Nephron (organoid): ENCODE data around the gene THOC2.
"Not testable (repeated sequence)": the region's sequence is repeated elsewhere in the genome, so short reads cannot be mapped to it uniquely, and the experiment has no call there.

Experiments
- H3K27ac Mint-ChIP-seq, 3 experiments: 2 replicates each; pipeline ENCODE4 v1.8.0; 2020; ENCODE audit warnings: mixed read lengths in 3 of 3, mild to moderate bottlenecking in 2 of 3, moderate library complexity in 1 of 3
- H3K27me3 Mint-ChIP-seq: 2 replicates; pipeline ENCODE4 v1.8.0; 2021; ENCODE audit warnings: low read depth, mild to moderate bottlenecking, moderate library complexity, mixed read lengths
- H3K36me3 Mint-ChIP-seq: 2 replicates; pipeline ENCODE4 v1.8.0; 2020; ENCODE audit warnings: low read depth, mixed read lengths
- H3K4me1 Mint-ChIP-seq: 2 replicates; pipeline ENCODE4 v1.8.0; 2020; ENCODE audit warnings: mixed read lengths
- H3K4me3 Mint-ChIP-seq, 3 experiments: 2 replicates each; pipeline ENCODE4 v1.8.0; 2020; ENCODE audit warnings: mild to moderate bottlenecking in 3 of 3, mixed read lengths in 3 of 3, moderate library complexity in 2 of 3
- H3K9me3 Mint-ChIP-seq: 2 replicates; pipeline ENCODE4 v1.8.0; 2020; ENCODE audit warnings: mixed read lengths
- TF ChIP-seq, protein P1 (sequence below), 3 experiments: fragments of 200-600 bp; sonication (generic); IDR thresholded peaks; one replicate each; pipeline ENCODE4 v1.5.0; 2021; ENCODE audit warnings: antibody characterized with exemption in 3 of 3; ENCODE audit not compliant: unreplicated experiment in 3 of 3

The THOC2 gene

DNA sequence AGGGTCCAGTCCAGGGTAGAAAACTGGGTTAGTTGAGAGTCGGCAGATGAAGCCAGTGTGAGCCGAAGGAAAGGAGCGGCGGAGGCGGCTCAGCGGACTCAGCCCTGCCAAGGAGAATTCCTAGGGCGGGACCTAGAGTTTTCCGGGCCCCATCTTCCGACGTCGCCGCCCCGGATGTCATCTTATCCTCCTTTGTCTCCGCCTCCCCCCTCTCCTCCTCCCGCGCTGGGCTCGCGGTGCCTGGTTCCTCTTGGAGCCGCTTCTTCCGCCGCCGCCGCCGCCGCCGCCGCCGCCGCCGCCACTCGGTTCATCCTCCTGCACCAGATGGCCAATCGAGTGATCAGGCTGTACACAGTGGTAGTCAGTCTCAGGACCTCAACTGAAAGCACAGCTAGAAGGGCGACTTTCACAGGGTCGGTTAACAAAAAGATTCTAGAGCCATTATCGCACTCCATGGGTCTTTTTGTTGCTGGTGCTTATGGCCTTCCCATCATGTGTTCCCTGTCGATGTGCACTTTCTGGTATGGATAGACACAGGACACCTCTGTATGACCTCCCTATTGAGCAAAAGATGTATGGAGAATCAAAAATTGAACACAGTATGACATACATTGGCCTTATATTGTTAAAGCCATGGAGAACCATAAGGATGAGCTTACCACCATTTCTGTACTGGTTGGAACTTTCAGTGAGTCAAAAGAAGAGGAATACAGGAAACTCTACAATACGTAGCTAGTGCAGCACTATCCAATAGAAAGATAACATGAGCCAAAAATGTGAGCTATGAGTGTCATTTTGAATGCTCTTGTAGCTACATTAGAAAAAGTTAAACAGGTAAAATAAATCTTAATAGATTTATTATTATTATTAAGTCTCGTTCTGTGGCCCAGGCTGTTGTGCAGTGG lies 32.4 kb upstream of the THOC2 start:
- Mint-ChIP-seq H3K27ac (peak overlapping the region; percentile 61 to 94 (median 89)), H3K9me3 (peaks cover 12% of the 10 kb centered on the region), H3K27me3 (no peaks in the 10 kb centered on the region), H3K4me1 (no peaks in the 10 kb centered on the region), H3K36me3 (peaks cover 4% of the 10 kb centered on the region), H3K4me3 (peak overlapping the region; percentile 74 to 83 (median 76))
- TF ChIP-seq, protein P1, sequence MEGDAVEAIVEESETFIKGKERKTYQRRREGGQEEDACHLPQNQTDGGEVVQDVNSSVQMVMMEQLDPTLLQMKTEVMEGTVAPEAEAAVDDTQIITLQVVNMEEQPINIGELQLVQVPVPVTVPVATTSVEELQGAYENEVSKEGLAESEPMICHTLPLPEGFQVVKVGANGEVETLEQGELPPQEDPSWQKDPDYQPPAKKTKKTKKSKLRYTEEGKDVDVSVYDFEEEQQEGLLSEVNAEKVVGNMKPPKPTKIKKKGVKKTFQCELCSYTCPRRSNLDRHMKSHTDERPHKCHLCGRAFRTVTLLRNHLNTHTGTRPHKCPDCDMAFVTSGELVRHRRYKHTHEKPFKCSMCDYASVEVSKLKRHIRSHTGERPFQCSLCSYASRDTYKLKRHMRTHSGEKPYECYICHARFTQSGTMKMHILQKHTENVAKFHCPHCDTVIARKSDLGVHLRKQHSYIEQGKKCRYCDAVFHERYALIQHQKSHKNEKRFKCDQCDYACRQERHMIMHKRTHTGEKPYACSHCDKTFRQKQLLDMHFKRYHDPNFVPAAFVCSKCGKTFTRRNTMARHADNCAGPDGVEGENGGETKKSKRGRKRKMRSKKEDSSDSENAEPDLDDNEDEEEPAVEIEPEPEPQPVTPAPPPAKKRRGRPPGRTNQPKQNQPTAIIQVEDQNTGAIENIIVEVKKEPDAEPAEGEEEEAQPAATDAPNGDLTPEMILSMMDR (IDR thresholded peaks at IDR 0.05; ENCODE audit: unreplicated experiment in 3 of 3), result no peak

DNA sequence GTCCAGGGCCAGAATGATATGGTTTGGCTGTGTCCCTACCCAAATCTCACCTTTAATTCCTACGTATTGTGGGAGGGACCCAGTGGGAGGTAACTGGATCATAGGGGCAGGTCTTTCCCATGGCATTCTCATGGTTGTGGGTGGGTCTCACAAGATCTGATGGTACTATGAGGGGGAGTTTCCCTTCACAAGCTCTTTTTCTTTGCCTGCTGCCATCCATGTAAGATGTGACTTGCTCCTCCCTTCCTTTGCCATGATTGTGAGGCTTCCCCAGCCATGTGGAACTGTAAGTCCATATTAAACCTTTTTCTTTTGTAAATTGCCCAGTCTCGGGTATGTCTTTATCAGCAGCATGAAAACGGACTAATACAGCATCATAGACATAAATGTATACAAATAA lies 27.0 kb upstream of the THOC2 start:
- not testable (repeated sequence) for H3K36me3 Mint-ChIP-seq, H3K4me3 Mint-ChIP-seq, H3K4me1 Mint-ChIP-seq, H3K27ac Mint-ChIP-seq, H3K27me3 Mint-ChIP-seq
- peaks cover 18% of the 10 kb centered on the region for H3K9me3 Mint-ChIP-seq

DNA sequence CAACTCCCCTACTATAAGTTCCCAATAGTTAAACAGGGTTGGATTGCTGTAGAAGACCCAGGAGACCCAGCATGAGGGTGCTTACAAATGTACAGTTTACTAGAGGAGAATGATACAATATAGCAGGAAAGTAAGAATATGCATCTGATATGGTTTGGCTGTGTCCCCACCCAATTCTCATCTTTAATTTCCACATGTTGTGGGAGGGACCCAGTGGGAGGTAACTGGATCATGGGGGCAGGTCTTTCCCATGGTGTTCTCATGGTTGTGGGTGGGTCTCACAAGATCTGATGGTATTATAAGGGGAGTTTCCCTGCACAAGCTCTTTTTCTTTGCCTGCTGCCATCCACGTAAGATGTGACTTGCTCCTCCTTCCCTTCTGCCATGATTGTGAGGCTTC lies 24.9 kb upstream of the THOC2 start:
- H3K36me3 Mint-ChIP-seq, H3K4me1 Mint-ChIP-seq, H3K27me3 Mint-ChIP-seq, H3K4me3 Mint-ChIP-seq, H3K27ac Mint-ChIP-seq: not testable (repeated sequence)
- H3K9me3 Mint-ChIP-seq, result peaks cover 18% of the 10 kb centered on the region

- peak overlapping the region in 2 of 3 experiments; percentile 2 to 12 for H3K27ac Mint-ChIP-seq
Observed at GRCh38 chrX:123756320-123756719, 23.5 kb upstream of the THOC2 start.

GRCh38 chrX:123755107-123755506 lies 22.3 kb upstream of the THOC2 start:
- Mint-ChIP-seq H3K27me3 (no peaks in the 10 kb centered on the region), H3K4me1 (peaks cover 7% of the 10 kb centered on the region), H3K36me3 (no peaks in the 10 kb centered on the region), H3K4me3 (no peak overlapping the region), H3K9me3 (peaks cover 19% of the 10 kb centered on the region), H3K27ac (no peak overlapping the region)
- TF ChIP-seq, protein P1 (IDR thresholded peaks at IDR 0.05; ENCODE audit: unreplicated experiment in 3 of 3), result no peak

More at GRCh38 chrX:123756320-123756719, 23.5 kb upstream of the THOC2 start:
- no peaks in the 10 kb centered on the region for H3K36me3 Mint-ChIP-seq
- TF ChIP-seq, protein P1 (IDR thresholded peaks at IDR 0.05; ENCODE audit: unreplicated experiment in 3 of 3), result no peak
- peaks cover 7% of the 10 kb centered on the region for H3K4me1 Mint-ChIP-seq
- H3K9me3 Mint-ChIP-seq, result peaks cover 17% of the 10 kb centered on the region
- no peak overlapping the region for H3K4me3 Mint-ChIP-seq
- H3K27me3 Mint-ChIP-seq, result no peaks in the 10 kb centered on the region

DNA sequence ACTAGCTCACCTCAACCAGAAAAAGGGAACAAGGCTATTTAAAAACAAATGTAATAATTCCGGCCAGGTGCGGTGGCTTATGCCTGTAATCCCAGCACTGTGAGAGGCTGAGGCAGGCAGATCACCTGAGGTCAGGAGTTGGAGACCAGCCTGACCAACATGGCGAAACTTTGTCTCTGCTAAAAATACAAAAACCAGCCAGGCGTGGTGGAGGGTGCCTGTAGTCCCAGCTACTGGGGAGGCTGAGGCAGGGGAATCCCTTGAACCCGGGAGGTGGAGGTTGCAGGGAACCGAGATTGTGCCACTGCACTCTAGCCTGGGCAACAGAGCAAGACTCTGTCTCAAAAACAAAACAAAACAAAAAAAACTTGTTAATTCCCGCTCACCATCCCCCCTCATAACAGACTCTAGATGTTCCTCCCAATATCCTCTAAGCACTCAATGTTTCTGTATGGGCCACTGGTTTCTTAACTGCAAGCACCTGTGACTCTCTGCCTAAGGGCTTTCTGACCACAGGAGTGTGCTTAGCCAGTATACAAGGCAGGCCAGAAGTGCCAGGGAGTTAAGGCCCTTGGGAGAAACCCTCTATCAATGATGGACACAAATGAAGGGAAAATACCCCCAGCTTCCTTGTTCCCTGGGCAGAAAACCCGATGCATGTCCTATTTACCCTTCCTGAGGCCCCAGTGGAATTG lies 21.0 kb upstream of the THOC2 start:
- no peak overlapping the region for H3K4me3 Mint-ChIP-seq
- peak overlapping the region in 1 of 3 experiments; percentile 34 for H3K27ac Mint-ChIP-seq
- no peaks in the 10 kb centered on the region for H3K36me3 Mint-ChIP-seq
- TF ChIP-seq, protein P1 (IDR thresholded peaks at IDR 0.05; ENCODE audit: unreplicated experiment in 3 of 3), result no peak
- peaks cover 19% of the 10 kb centered on the region for H3K9me3 Mint-ChIP-seq
- H3K27me3 Mint-ChIP-seq, result no peaks in the 10 kb centered on the region
- H3K4me1 Mint-ChIP-seq, result peaks cover 7% of the 10 kb centered on the region
